ENCODE data around the gene DBET. TPM values are rescaled to one million over a fixed set of nuclear protein-coding genes. Genes with fewer than 3 reads are reported as not detected.
A peak's percentile ranks its signal among the peaks of the same experiment; 100 is the strongest.
"Not testable (repeated sequence)": the region's sequence is repeated elsewhere in the genome, so short reads cannot be mapped to it uniquely, and the experiment has no call there.

Gene DBET
- total RNA-seq (not detected), polyA plus RNA-seq (not detected), total RNA-seq (0 reads per million in 6 experiments)

GRCh38 chr4:190064342-190064741 is at the start of gene DBET:
TSS of gene DBET (plus strand) at chr4:190064502.
- Mint-ChIP-seq H3K4me3 (peak within 1 kb of the TSS in 1 of 10 donors; percentile 21), H3K27me3 (peaks cover 0 to 22% (median 7%) of the 10 kb centered on the region in 5 donors)
- DNase-seq, H3K27ac Mint-ChIP-seq, POLR2A ChIA-PET, ATAC-seq, H3K4me1 Mint-ChIP-seq, H3K36me3 Mint-ChIP-seq, H3K9me3 Mint-ChIP-seq: not testable (repeated sequence)

DNA sequence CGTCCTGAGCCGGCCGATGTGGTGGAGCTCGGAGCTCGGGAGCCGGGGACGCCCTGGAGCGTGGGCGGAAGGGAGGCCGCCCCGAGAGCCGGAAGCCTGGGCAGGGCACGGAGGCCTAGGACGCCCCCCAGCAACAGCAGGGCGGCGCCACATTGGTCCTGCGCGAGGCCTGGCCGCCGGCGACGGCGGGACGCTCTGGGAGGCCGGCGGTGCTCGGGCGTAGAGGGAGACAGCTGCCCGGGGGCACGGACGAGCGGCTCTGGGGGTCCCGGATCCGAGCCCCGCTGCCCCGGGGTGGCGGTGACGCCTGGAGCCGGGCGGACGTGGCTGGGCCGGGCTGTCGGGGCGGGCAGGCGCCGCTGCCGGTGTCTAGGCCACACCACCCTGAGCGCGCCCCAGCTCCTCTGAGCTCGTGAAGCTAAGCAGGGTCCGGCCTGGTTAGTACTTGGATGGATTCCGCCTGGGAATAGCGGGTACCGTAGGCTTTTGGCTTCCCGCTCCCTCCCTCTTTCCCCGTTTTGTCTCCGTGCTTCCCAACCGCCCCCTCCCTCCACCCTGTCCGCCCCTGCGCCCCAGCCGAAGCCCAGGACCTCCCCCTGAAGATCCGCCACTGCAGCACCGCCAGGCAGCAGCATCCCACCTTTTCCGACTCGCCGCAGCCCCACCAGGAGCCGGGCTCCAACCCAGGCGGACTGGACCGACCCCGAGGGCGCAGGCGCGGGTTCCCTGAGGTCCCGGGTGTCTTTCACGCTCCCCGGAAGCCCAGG is 49.3 kb upstream of the DBET start:
- H3K4me3 Mint-ChIP-seq = peak overlapping the region in 9 of 10 donors; percentile 42 to 84 (median 62)
- ATAC-seq (peak; percentile 59 to 67), DNase-seq (peak in 1 of 10 donors; percentile 11)
- POLR2A ChIA-PET = no interaction called here
- peaks cover 2 to 12% (median 7%) of the 10 kb centered on the region in 3 donors for H3K36me3 Mint-ChIP-seq
- peaks cover 0 to 17% (median 2%) of the 10 kb centered on the region in 9 donors for H3K9me3 Mint-ChIP-seq
- H3K27ac Mint-ChIP-seq = no peak overlapping the region
- H3K27me3 Mint-ChIP-seq = peaks cover 39 to 71% (median 57%) of the 10 kb centered on the region in 5 donors
- H3K4me1 Mint-ChIP-seq = peaks cover 21 to 42% (median 29%) of the 10 kb centered on the region in 4 donors

DNA sequence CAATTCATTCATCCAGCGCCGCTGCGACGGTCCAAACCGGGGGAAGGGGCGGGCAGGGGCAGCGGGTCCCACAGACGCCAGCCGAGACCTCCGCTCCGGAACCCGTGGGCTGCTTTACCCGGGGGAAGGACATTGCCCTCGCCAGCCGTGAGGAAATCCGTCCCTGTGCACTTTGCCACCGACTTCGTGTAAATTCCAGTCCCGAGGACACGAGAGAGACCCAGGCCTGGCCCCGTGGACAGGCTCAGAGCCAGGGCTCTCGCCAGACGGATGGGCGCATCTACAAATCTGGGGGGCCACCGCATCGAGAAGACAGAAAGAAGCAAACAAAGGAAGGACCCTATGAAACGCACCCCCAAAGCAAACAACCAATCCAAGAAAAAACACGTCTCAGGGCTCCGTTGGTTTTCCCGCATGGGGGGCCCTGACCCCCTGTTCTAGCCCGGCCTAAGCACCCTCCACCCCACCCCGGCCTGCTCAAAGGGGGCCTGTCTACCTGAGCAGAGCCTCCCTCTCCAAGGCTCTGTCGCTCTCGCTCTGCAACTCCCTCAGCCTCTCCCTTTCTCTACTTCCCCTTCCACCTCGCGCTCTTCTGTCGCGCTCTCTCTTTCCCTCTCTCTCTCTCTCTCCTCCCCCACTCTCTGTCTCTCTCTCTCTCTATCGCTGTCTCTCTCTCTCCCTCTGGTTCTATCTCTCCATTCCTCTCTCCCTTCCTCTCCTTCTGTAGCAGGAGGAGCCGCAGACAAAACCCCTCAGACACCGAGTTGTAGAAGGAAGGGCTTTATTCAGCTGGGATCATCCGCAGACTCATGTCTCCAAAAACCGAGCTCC is 48.5 kb upstream of the DBET start:
- H3K36me3 Mint-ChIP-seq = peaks cover 2 to 12% (median 7%) of the 10 kb centered on the region in 3 donors
- peaks cover 24 to 47% (median 37%) of the 10 kb centered on the region in 4 donors for H3K4me1 Mint-ChIP-seq
- POLR2A ChIA-PET = no interaction called here
- ATAC-seq = no peak
- peak overlapping the region; percentile 4 to 76 (median 64) for H3K4me3 Mint-ChIP-seq
- peaks cover 0 to 19% (median 2%) of the 10 kb centered on the region in 9 donors for H3K9me3 Mint-ChIP-seq
- DNase-seq = no peak
- peaks cover 42 to 79% (median 61%) of the 10 kb centered on the region in 5 donors for H3K27me3 Mint-ChIP-seq
- no peak overlapping the region for H3K27ac Mint-ChIP-seq

DNA sequence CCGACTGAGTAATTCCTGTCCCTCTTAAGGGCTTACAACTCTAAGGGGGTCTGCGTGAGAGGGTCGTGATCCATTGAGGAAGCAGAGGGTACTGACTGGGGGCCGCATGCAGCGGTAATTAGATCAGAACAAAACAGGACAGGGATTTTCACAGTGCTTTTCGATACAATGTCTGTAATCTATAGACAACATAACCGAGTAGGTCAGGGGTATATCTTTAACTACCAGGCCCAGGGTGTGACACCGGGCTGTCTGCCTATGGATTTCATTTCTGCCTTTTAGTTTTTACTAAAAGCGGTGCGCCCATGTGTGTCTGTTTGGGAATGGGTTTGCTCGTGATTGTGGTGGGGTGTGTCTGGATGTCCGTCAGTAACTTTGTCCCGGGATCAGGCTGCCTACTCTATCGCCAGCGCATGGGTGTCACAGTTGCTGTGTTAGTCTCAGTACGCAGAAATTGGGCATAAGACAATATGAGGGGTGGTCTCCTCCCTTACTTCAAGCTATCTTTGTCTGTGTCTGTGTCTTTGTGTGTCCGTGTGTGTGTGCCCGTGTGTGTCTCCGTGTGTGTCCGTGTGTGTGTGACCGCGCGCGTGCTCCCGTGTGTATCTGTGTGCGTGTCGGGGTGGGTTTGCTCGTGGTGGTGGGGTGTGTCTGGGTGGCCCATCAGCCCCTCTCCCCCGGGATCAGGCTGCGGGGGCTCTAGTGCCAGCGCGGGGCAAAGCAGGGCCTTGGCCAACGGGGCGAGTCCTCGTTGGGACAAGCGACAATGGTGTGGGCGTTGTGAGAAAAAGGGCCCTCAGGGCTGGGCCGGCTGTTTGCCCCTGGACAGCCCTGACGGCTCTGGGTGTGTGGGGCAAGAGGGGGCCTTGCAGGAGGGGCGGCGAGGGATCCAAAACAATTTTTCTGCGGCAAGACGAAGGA is 47.7 kb upstream of the DBET start:
- Mint-ChIP-seq H3K27ac (no peak overlapping the region), H3K36me3 (peaks cover 2 to 12% (median 7%) of the 10 kb centered on the region in 3 donors), H3K27me3 (peaks cover 43 to 85% (median 61%) of the 10 kb centered on the region in 5 donors), H3K4me1 (peaks cover 25 to 53% (median 42%) of the 10 kb centered on the region in 4 donors), H3K9me3 (peaks cover 0 to 19% (median 2%) of the 10 kb centered on the region in 9 donors), H3K4me3 (peak overlapping the region in 9 of 10 donors; percentile 4 to 76 (median 61))
- no peak for DNase-seq
- no peak for ATAC-seq
- POLR2A ChIA-PET = no interaction called here

DNA sequence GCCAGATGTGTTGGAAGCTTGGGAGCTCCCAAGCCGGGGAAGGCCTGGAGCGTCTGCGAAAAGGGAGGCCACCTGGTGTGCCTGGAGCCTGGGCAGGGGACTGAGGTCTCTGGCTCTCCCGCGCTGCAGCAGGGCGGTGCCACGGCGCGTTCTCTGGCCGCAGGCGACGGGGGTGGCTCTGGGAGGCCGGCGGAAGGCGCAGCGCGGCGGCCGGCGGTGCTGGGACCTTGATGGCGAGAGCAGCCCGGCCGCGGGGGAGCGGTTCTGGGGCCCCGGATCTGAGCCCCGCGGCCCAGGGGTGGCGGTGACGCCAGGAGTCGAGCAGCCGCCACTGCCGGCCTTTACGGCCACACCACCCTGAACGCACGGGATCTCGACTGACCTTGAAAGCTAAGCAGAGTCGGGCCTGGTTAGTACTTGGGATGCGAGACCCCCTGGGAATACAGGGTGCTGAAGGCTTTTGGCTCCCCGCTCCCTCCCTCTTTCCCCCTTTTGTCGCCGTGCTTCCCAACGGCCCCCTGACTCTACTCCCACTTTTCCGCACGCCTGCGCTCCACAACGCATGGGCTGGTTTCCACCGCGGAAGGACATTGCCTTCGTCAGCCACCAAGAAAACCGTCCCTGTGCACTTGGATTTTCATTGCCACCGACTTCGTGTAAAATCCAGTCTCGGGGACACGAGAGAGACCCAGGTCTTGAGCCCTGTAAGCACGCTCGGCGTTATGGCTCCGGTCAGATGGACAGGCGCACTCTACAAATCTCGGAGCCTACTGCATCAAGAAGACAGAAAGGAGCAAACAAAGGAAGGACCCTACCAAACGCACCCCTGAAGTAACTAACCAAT is 46.7 kb upstream of the DBET start:
- Mint-ChIP-seq H3K27ac (peak overlapping the region in 1 of 10 donors; percentile 34), H3K4me1 (peaks cover 25 to 53% (median 42%) of the 10 kb centered on the region in 4 donors), H3K4me3 (peak overlapping the region in 5 of 10 donors; percentile 20 to 68 (median 53))

GRCh38 chr4:190018201-190018920 is 45.9 kb upstream of the DBET start:
- Mint-ChIP-seq H3K9me3 (peaks cover 0 to 15% (median 2%) of the 10 kb centered on the region in 9 donors), H3K36me3 (peaks cover 2 to 7% (median 7%) of the 10 kb centered on the region in 3 donors), H3K4me1 (peaks cover 27 to 53% (median 43%) of the 10 kb centered on the region in 4 donors), H3K27ac (peak overlapping the region in 1 of 10 donors; percentile 34), H3K4me3 (peak overlapping the region in 8 of 10 donors; percentile 16 to 68 (median 56)), H3K27me3 (peaks cover 39 to 73% (median 53%) of the 10 kb centered on the region in 5 donors)
- POLR2A ChIA-PET = no interaction called here
- DNase-seq (no peak), ATAC-seq (no peak)

More for the DNA sequence above, 46.7 kb upstream of the DBET start:
- no peak for ATAC-seq
- POLR2A ChIA-PET = no interaction called here
- Mint-ChIP-seq H3K36me3 (peaks cover 2 to 12% (median 7%) of the 10 kb centered on the region in 3 donors), H3K27me3 (peaks cover 42 to 81% (median 56%) of the 10 kb centered on the region in 5 donors), H3K9me3 (peaks cover 0 to 15% (median 2%) of the 10 kb centered on the region in 9 donors)
- DNase-seq = no peak

DNA sequence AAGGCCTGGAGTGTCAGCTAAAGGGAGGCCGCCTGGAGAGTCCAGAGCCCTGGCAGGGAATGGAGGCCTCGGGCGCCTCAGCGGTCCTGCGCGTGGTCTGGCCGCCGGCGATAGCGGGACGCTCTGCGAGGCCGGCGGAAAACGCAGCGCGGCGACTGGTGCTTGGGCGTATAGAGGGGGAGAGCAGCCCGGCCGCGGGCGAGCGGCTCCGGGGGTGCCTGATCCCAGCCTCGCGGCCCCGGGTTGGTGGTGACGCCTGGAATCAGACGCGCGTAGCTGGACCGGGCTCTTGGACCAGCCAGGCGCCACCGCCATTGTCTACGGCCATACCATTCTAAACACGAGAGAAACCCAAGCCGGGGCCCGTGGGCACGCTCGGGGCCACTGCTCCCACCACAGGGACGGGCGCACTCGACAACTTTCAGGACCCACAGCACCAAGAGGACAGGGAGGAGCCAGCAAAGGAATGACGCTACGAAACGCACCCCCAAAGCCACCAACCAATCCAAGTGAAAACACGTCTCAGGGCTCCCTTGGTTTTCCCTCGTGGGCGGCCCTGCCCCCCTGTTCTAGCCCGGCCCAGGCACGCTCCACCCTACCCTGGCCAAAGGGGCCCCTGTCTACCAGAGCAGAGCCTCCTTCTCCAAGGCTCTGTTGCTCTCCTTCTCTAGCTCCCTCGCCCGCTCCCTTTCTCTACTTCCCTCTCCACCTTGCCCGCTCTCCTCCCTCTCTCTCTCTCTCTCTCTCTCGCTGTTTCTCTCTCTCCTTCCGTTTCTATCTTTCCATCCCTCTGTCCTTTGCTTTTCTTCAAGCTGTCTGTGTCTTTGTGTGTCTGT is 45.1 kb upstream of the DBET start:
- peaks cover 36 to 64% (median 47%) of the 10 kb centered on the region in 5 donors for H3K27me3 Mint-ChIP-seq
- peak overlapping the region in 9 of 10 donors; percentile 25 to 88 (median 71) for H3K4me3 Mint-ChIP-seq
- peaks cover 0 to 13% (median 0%) of the 10 kb centered on the region in 9 donors for H3K9me3 Mint-ChIP-seq
- DNase-seq = no peak
- POLR2A ChIA-PET = no interaction called here
- ATAC-seq = no peak
- H3K4me1 Mint-ChIP-seq = peaks cover 27 to 53% (median 43%) of the 10 kb centered on the region in 4 donors
- no peak overlapping the region for H3K27ac Mint-ChIP-seq
- H3K36me3 Mint-ChIP-seq = peaks cover 0 to 3% (median 0%) of the 10 kb centered on the region in 3 donors

DNA sequence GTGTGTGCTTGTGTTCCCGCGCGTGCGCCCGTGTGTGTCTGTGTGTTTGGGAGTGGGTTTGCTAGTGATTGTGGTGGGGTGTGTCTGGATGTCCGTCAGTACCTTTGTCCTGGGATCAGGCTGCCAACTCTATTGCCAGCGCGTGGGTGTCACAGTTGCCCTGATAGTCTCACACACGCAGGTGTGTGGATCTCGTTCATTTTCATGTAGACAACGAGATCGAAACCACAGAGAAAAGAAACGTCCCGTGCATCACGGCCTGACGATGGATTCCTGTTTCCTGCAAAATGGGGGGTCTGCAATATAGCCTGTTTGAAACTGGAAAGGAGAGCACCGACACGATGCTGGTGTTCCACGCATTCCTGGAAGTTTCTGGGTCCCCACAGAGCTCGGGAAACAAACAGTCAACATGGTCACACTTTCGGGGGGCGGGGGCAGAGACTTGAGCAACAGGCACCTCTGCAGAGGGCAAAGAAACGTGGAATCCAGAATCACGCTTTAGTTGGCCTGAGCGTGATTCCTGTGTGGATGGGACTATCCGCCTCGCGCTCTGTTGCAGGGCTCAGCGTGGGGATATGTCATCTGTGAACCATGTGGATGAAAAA is 44.3 kb upstream of the DBET start:
- H3K27ac Mint-ChIP-seq, POLR2A ChIA-PET, H3K36me3 Mint-ChIP-seq: not testable (repeated sequence)

GRCh38 chr4:190020790-190021717 is 43.2 kb upstream of the DBET start:
- peak in 2 of 10 donors; percentile 31 to 32 for DNase-seq
- peak in 1 of 2 donors; percentile 42 for ATAC-seq
- Mint-ChIP-seq H3K27me3 (peaks cover 29 to 53% (median 38%) of the 10 kb centered on the region in 5 donors), H3K36me3 (no peaks in the 10 kb centered on the region), H3K9me3 (peaks cover 0 to 10% (median 0%) of the 10 kb centered on the region in 9 donors), H3K27ac (peak overlapping the region in 1 of 10 donors; percentile 62), H3K4me1 (peaks cover 23 to 44% (median 35%) of the 10 kb centered on the region in 4 donors), H3K4me3 (peak overlapping the region; percentile 42 to 88 (median 74))
- POLR2A ChIA-PET = no interaction called here

More for the DNA sequence above, 44.3 kb upstream of the DBET start:
- DNase-seq, ATAC-seq: not testable (repeated sequence)
- H3K4me3 Mint-ChIP-seq = peak overlapping the region; percentile 25 to 88 (median 70)
- H3K9me3 Mint-ChIP-seq = peaks cover 0 to 13% (median 0%) of the 10 kb centered on the region in 9 donors
- H3K27me3 Mint-ChIP-seq = peaks cover 33 to 60% (median 43%) of the 10 kb centered on the region in 5 donors
- H3K4me1 Mint-ChIP-seq = peaks cover 27 to 53% (median 40%) of the 10 kb centered on the region in 4 donors
